Fibroblast of skin of back (primary cell): ENCODE results near the gene DVL2. TPM values are rescaled to one million over a fixed set of nuclear protein-coding genes. Genes with fewer than 3 reads are reported as not detected.

ENCODE experiments used
- DNase-seq: peaks from one replicate; pipeline ENCODE4 v3.0.0-alpha.2; 2013
- polyA plus RNA-seq, 2 experiments: library from polyadenylated mRNA; unstranded; fragments of 120-200 nt; gene quantifications; one replicate each; pipeline ENCODE4 v1.2.1, GENCODE V29; 2013; ENCODE audit not compliant: insufficient read length in 2 of 2

The DVL2 gene
- 31.2 TPM for polyA plus RNA-seq (2013, experiment 1 of 2; ENCODE audit: insufficient read length)
- 30.2 TPM for polyA plus RNA-seq (2013, experiment 2 of 2; ENCODE audit: insufficient read length)

GRCh38 chr17:7234083-7234951 is at the start of gene DVL2:
Gene DVL2, minus strand, starts transcription at chr17:7234517. Its CDS starts 255 bp downstream, at chr17:7234262.
- DNase-seq: peak; percentile 93

- DNase-seq: no peak
Measured at GRCh38 chr17:7283471-7284216, 49.3 kb upstream of the DVL2 start.

GRCh38 chr17:7282752-7283321 is 48.5 kb upstream of the DVL2 start:
- DNase-seq: no peak

GRCh38 chr17:7281953-7282751 is 47.8 kb upstream of the DVL2 start:
- DNase-seq: no peak

GRCh38 chr17:7281074-7281952 is 47.0 kb upstream of the DVL2 start, which contains the start of gene SLC2A4:
Gene SLC2A4, plus strand, starts transcription at chr17:7281718. Its CDS starts 217 bp downstream, at chr17:7281935.
- DNase-seq: peak; percentile 93

GRCh38 chr17:7280519-7281073 is 46.3 kb upstream of the DVL2 start:
- DNase-seq: peak; percentile 76

GRCh38 chr17:7279448-7279847 is 45.1 kb upstream of the DVL2 start:
- DNase-seq: no peak

- peak; percentile 35 for DNase-seq
Measured at GRCh38 chr17:7266784-7267183, 32.5 kb upstream of the DVL2 start.

GRCh38 chr17:7263801-7264078 is 29.4 kb upstream of the DVL2 start:
- no peak for DNase-seq

GRCh38 chr17:7262935-7263800 is 28.9 kb upstream of the DVL2 start:
- no peak for DNase-seq

GRCh38 chr17:7262192-7262934 is 28.0 kb upstream of the DVL2 start, which contains the start of gene CLDN7:
Gene CLDN7, minus strand, starts transcription at chr17:7262478. Its CDS starts 435 bp downstream, at chr17:7262043.
- DNase-seq: no peak

GRCh38 chr17:7261379-7262191 is 27.3 kb upstream of the DVL2 start:
- no peak for DNase-seq

GRCh38 chr17:7260651-7261378 is 26.5 kb upstream of the DVL2 start:
- no peak for DNase-seq

GRCh38 chr17:7260151-7260550 is 25.8 kb upstream of the DVL2 start:
- no peak for DNase-seq

- no peak for DNase-seq
Measured at GRCh38 chr17:7259555-7259889, 25.2 kb upstream of the DVL2 start.

GRCh38 chr17:7258731-7259554 is 24.6 kb upstream of the DVL2 start:
- no peak for DNase-seq
